Body of pancreas (tissue), 4 donors: ENCODE data around the gene FMNL2. TPM values are rescaled to one million over a fixed set of nuclear protein-coding genes. Genes with fewer than 3 reads are reported as not detected.

Experiments used
- ATAC-seq: fragments of 150-250 bp; one replicate; pipeline ENCODE4 v1.9.1; 2016
- DNase-seq, 4 donors: peaks; one replicate each; pipeline ENCODE4 v3.0.0-alpha.2; 2019
- H3K27ac ChIP-seq, 4 donors: fragments of 200-600 bp; sonication (generic); 1 replicate in 3 of 4; 2 replicates in 1 of 4; pipeline versions ENCODE4 v1.5.1 to v1.6.1; 2016 to 2019; ENCODE audit warnings: mild to moderate bottlenecking in 1 of 4, mixed read lengths in 1 of 4, moderate library complexity in 1 of 4
- H3K27me3 ChIP-seq, 2 donors: fragments of 200-600 bp; sonication (generic); one replicate each; pipeline ENCODE4 v1.6.0; 2016; ENCODE audit warnings: mild to moderate bottlenecking in 1 of 2
- H3K36me3 ChIP-seq, 2 donors: fragments of 200-600 bp; sonication (generic); replicated peaks in 1 of 2; 2 replicates each; pipeline ENCODE4 v1.5.1; 2016; ENCODE audit warnings: low read depth in 2 of 2; ENCODE audit not compliant: insufficient read depth in 1 of 2
- H3K4me1 ChIP-seq: fragments of 200-600 bp; sonication (generic); one replicate; pipeline ENCODE4 v1.6.0; 2016
- H3K4me3 ChIP-seq, 2 donors: fragments of 200-600 bp; sonication (generic); 1 replicate in 1 of 2; 2 replicates in 1 of 2; pipeline ENCODE4 v1.5.1; 2016 to 2019
- H3K9me3 ChIP-seq, 3 donors: fragments of 200-600 bp; sonication (generic); 1 replicate in 2 of 3; 2 replicates in 1 of 3; pipeline ENCODE4 v1.5.1; 2016
- CTCF ChIP-seq, 7 experiments: fragments of 450-650 bp in 4 of 7; fragments of 200-600 bp in 3 of 7; sonication (generic) in 3 of 7; IDR thresholded peaks; one replicate each; pipeline ENCODE4 v1.5.1; 2016 to 2019; ENCODE audit warnings: antibody characterized with exemption in 7 of 7
- POLR2A ChIP-seq, 3 donors: fragments of 450-650 bp; IDR thresholded peaks; one replicate each; pipeline ENCODE4 v1.6.1; 2016; ENCODE audit warnings: antibody characterized with exemption in 3 of 3, mild to moderate bottlenecking in 2 of 3
- WGBS, 2 donors: methylation state at CpG; one replicate each; pipeline ENCODE4 v1.1.5; 2017; 5-methylcytosine and 5-hydroxymethylcytosine counted together
- intact Hi-C: fragments of 100-400 bp; cut with DNase I; formaldehyde crosslinking; loops from one replicate; pipeline ENCODE4 v1.15.1; 2023
- total RNA-seq, 2 donors: library from RNA; depleted of rRNA; stranded (reverse); fragments of >200 nt; gene quantifications; one replicate each; pipeline ENCODE4 v1.1.0, GENCODE V29; 2016

FMNL2 gene
- total RNA-seq, 2 donors from 2014 or later, result 13.5 to 44.4 TPM

- Histone ChIP-seq H3K27me3 (no peaks in the 10 kb centered on the region), H3K4me1 (no peaks in the 10 kb centered on the region), H3K36me3 (no peaks in the 10 kb centered on the region), H3K27ac (no peak overlapping the region), H3K4me3 (no peak overlapping the region), H3K9me3 (no peaks in the 10 kb centered on the region)
- WGBS, 2 donors, result 82 to 89% methylated on average over 8 of the region's 8 CpGs
- no peak for ATAC-seq
- intact Hi-C loops, result no loop called here
- no peak for TF ChIP-seq POLR2A (IDR thresholded peaks at IDR 0.05)
- DNase-seq, result no peak
These were observed 267.8 kb downstream of the FMNL2 start for GRCh38 chr2:152602750-152603149.

DNA sequence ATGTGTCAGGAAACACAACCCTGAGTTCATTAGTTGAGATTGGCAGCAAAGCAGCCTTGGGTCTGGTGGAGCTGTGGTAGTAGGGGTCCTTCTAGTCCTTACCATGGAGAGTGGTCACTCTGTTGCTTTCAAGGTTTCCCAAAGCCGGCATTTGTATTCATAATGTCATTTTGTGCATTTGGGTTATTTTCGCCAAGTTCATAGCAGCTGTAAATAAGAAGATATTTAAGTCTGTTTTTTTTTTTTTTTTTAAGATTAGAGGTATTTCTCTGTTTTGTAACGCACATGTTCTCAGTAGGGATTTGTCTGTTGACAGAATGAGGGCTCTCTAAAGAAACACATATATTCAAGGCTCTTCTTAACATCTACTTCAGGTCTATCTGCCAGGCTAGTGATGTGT, 268.2 kb downstream of the FMNL2 start:
- intact Hi-C loops, result no loop called here
- no peak overlapping the region for H3K27ac ChIP-seq
- H3K27me3 ChIP-seq, result no peaks in the 10 kb centered on the region
- no peaks in the 10 kb centered on the region for H3K9me3 ChIP-seq
- TF ChIP-seq POLR2A (IDR thresholded peaks at IDR 0.05), result no peak
- no peak for TF ChIP-seq CTCF (IDR thresholded peaks at IDR 0.05)
- WGBS, 2 donors, result 98 to 99% methylated on average over 3 of the region's 3 CpGs
- no peak overlapping the region for H3K4me3 ChIP-seq
- DNase-seq (no peak), ATAC-seq (no peak)
- H3K36me3 ChIP-seq, result no peaks in the 10 kb centered on the region
- no peaks in the 10 kb centered on the region for H3K4me1 ChIP-seq

GRCh38 chr2:152606081-152606480, 271.1 kb downstream of the FMNL2 start:
- intact Hi-C loops, result no loop called here
- WGBS, 2 donors, result 93 to 100% methylated on average over 1 of the region's 1 CpG
- H3K9me3 ChIP-seq, result no peaks in the 10 kb centered on the region
- H3K4me1 ChIP-seq, result no peaks in the 10 kb centered on the region
- no peaks in the 10 kb centered on the region for H3K27me3 ChIP-seq
- no peaks in the 10 kb centered on the region for H3K36me3 ChIP-seq
- TF ChIP-seq POLR2A (IDR thresholded peaks at IDR 0.05), result no peak
- no peak for TF ChIP-seq CTCF (IDR thresholded peaks at IDR 0.05)
- no peak overlapping the region for H3K4me3 ChIP-seq
- ATAC-seq, result no peak
- no peak for DNase-seq
- no peak overlapping the region for H3K27ac ChIP-seq

- Histone ChIP-seq H3K4me3 (no peak overlapping the region), H3K27me3 (no peaks in the 10 kb centered on the region), H3K4me1 (no peaks in the 10 kb centered on the region), H3K36me3 (no peaks in the 10 kb centered on the region), H3K27ac (no peak overlapping the region), H3K9me3 (no peaks in the 10 kb centered on the region)
- intact Hi-C loops, result no loop called here
- DNase-seq (no peak), ATAC-seq (no peak)
- 40% methylated on average over 2 of the region's 2 CpGs for WGBS, 2 donors
- TF ChIP-seq CTCF (IDR thresholded peaks at IDR 0.05) (no peak), POLR2A (IDR thresholded peaks at IDR 0.05) (no peak)
These were observed 272.0 kb downstream of the FMNL2 start for GRCh38 chr2:152606941-152607340.

DNA sequence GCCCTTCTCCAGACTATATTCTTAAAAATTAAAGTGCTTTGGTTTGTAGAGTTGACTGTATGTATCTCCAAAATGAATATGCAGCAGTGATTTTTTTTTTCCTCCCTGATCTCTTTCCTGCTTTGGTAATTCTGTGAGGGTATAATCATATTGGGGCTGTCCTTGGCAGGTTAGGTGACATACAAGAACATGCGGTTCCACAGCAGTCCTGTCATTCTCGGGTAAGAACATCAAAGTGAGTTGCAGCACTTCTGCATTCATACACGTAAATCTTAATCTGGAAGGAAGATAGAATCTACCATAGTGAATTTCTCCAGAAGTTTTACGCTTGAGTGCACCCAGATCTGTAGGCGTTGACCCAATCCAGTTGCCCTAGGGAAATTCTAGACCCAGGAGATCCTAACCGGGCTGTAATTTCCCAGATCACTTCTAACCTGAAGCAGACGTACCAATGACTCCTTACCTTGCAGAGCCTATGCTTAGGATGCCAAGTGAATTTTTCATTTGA, 272.9 kb downstream of the FMNL2 start:
- intact Hi-C loops, result no loop called here
- H3K4me1 ChIP-seq, result no peaks in the 10 kb centered on the region
- no peak overlapping the region for H3K27ac ChIP-seq
- H3K27me3 ChIP-seq, result no peaks in the 10 kb centered on the region
- 85 to 87% methylated on average over 7 of the region's 7 CpGs for WGBS, 2 donors
- H3K36me3 ChIP-seq, result no peaks in the 10 kb centered on the region
- no peak for DNase-seq
- TF ChIP-seq CTCF (IDR thresholded peaks at IDR 0.05) (no peak), POLR2A (IDR thresholded peaks at IDR 0.05) (no peak)
- no peak for ATAC-seq
- H3K4me3 ChIP-seq, result no peak overlapping the region
- H3K9me3 ChIP-seq, result no peaks in the 10 kb centered on the region
